ENCODE results near the gene WDR38. TPM values are rescaled to one million over a fixed set of nuclear protein-coding genes. Genes with fewer than 3 reads are reported as not detected.

Gene WDR38
- total RNA-seq, 1 donor from 2014 or later, result not detected

- DNase-seq (ENCODE audit: low read depth, low spot score), result no peak
These were observed 28.0 kb downstream of the WDR38 start for GRCh38 chr9:124881138-124881743.

- DNase-seq (ENCODE audit: low read depth, low spot score), result no peak
These were observed 29.0 kb downstream of the WDR38 start for GRCh38 chr9:124882231-124882630.

- no peak for DNase-seq (ENCODE audit: low read depth, low spot score)
These were observed 31.1 kb downstream of the WDR38 start for GRCh38 chr9:124884376-124884775.

GRCh38 chr9:124885551-124885950 lies 32.3 kb downstream of the WDR38 start:
- no peak for DNase-seq (ENCODE audit: low read depth, low spot score)

GRCh38 chr9:124886461-124886860 lies 33.2 kb downstream of the WDR38 start:
- DNase-seq (ENCODE audit: low read depth, low spot score), result no peak

- no peak for DNase-seq (ENCODE audit: low read depth, low spot score)
These were observed 33.7 kb downstream of the WDR38 start for GRCh38 chr9:124886866-124887492.

- DNase-seq (ENCODE audit: low read depth, low spot score), result no peak
These were observed 34.6 kb downstream of the WDR38 start for GRCh38 chr9:124887832-124888231.

GRCh38 chr9:124889006-124889405 lies 35.7 kb downstream of the WDR38 start:
- DNase-seq (ENCODE audit: low read depth, low spot score), result no peak

- DNase-seq (ENCODE audit: low read depth, low spot score), result no peak
These were observed 36.9 kb downstream of the WDR38 start for GRCh38 chr9:124890179-124890578.

- no peak for DNase-seq (ENCODE audit: low read depth, low spot score)
These were observed 40.9 kb downstream of the WDR38 start for GRCh38 chr9:124894035-124894740.

- DNase-seq (ENCODE audit: low read depth, low spot score), result no peak
These were observed 41.5 kb downstream of the WDR38 start for GRCh38 chr9:124894741-124895170.

- no peak for DNase-seq (ENCODE audit: low read depth, low spot score)
These were observed 44.6 kb downstream of the WDR38 start for GRCh38 chr9:124897570-124898460.

- DNase-seq (ENCODE audit: low read depth, low spot score), result no peak
These were observed 46.6 kb downstream of the WDR38 start for GRCh38 chr9:124899845-124900244.

GRCh38 chr9:124906966-124907365 lies 53.7 kb downstream of the WDR38 start:
- peak; percentile 13 for DNase-seq (ENCODE audit: low read depth, low spot score)

Other genes with a start within 250 kb of the WDR38 start
- 0.20 and 0.39 TPM in 2 replicates for gene NR6A1, start 82.1 kb upstream of the WDR38 start, total RNA-seq
- under 0.01 and 0.04 TPM in 2 replicates for gene OLFML2A, start 76.3 kb upstream of the WDR38 start, total RNA-seq
- 1,491 and 1,946 TPM in 2 replicates for gene RPL35, start 8.5 kb downstream of the WDR38 start, total RNA-seq
- 26.2 and 28.7 TPM in 2 replicates for gene ARPC5L, start 8.7 kb downstream of the WDR38 start, total RNA-seq
- gene GOLGA1, start 87.6 kb downstream of the WDR38 start, total RNA-seq, result 11.3 and 12.1 TPM in 2 replicates

Measured in pulmonary artery endothelial cell (primary cell).